CD1c-positive myeloid dendritic cell (primary cell): ENCODE measurements around the gene PLD1.

ENCODE experiments used
- DNase-seq: peaks from one replicate; pipeline ENCODE4 v3.0.0-alpha.2; 2016; ENCODE audit errors: extremely low spot score

The PLD1 gene

GRCh38 chr3:171792531-171792930 is 17.8 kb downstream of the PLD1 start:
- DNase-seq: no peak

DNA sequence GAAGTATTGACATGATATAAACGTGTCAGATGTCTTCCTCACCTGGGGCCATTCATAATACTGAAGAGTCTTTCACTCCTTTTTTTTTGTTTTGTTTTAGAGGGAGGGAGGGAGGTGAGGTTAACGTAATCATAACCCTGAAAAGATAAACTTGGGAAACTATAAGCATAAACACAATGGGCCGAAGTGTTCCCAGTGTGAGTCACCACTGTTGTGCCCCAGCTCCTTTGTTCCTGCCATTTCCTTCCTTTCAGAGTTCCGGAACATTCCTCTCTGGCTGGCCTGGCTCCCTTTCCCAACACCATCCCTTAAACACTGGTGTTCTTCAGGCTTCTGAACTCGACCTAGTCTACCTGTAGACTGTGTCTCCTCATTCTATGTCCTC is 18.6 kb downstream of the PLD1 start:
- DNase-seq: no peak

GRCh38 chr3:171790898-171791691 is 19.2 kb downstream of the PLD1 start:
- DNase-seq: no peak

DNA sequence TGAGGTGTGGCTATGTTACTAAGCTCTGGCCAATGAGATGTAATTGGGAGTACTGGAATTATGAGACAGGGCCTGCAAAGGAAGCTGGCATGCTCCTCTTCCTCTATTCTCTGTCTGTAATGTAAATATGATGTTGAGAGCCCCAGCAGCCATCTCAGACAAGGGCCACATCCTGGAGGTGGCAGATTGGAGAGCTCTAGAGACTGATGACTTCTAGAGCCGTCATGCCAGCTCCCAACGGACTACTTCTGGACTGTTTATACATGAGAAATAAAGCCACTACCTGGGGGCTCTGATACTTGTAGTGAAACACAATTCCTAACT is 19.7 kb downstream of the PLD1 start:
- no peak for DNase-seq

DNA sequence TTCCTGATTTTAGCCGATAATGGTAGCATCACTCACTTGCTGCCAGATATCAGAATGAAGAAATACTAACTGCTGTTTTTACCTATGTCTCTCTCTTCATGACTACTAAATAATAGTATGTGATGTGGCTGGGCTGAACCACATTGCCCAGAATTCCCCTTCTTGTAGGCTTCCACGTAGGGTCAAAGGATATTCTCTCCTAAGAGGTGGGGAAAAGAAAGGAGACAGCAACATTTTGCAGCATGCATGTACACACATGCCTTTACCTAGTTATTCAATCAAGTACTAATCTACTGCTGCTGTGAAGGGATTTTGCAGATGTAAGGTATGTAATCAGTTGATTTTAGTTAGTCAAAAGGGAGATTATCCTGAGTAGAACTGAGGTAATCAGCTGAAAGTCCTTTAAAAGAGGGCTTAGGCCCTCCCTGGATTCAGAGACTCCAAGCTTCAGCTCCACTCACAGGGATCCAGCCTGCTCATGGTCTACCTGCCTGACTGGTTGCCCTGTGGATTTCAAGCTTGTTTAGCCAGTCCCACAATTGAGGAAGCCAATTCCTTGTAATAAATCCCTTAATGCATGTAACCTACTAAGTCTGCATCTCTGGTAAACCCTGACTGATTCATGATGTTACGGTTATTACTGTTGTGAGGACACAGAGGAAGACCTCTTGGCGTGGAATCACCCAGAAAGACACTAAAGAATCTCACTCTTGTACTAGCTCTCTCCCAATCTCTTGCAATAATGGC is 20.4 kb downstream of the PLD1 start:
- DNase-seq: no peak

DNA sequence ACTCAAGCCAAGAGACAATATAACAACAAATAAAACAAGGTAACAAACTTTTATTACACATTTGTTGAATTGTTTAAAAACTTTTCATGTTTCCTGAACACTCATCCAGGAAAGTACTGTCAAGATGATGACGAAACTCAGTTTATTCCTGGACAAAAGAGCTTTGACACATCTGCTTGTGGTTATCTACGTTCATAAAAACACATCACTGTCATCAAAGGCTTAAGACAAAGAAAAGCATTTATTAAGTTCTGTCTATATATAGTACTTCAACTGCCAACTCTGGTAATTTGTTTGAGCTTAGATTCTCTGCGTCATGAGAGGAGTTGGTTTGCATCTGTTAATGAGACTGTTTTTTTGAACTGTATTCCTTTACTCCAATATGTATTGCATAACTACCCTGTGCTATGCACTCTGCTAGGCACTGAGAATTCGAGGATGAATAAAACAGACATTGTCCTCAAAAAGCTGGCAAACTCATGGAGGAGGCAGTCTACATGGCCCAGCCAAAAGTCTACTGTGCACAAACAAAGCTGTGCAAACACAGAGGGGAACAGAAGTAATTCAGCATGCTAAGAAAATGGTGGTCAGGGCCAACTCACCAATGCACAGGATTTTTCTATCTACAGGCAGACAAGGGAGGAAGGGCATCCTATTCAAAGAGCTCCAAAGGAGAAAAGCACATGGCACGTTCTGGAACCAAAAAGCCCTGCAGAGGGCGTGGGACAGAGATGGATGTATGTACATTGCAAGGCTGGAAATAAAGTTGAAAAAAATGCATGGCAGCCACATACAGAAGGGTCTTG is 21.5 kb downstream of the PLD1 start:
- DNase-seq: no peak

GRCh38 chr3:171786997-171787396 is 23.3 kb downstream of the PLD1 start:
- no peak for DNase-seq

DNA sequence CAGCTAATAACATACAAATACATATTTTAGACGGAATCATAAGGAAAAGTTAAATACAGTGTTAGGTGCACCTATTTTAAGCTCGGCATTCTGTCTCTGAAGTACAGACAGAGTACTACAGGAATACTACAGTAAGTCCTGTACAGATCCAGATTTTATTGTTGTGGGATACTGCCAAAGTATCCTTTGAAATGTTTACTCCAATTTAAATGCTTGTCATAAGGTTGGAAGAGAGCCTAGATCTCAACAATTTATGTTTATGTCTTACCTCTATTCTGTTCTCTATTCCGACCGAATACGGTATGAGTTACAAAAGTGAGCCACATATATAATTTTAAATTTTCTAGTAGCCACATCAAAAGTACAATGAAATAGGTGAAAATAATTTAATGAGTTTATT is 25.3 kb downstream of the PLD1 start:
- no peak for DNase-seq

DNA sequence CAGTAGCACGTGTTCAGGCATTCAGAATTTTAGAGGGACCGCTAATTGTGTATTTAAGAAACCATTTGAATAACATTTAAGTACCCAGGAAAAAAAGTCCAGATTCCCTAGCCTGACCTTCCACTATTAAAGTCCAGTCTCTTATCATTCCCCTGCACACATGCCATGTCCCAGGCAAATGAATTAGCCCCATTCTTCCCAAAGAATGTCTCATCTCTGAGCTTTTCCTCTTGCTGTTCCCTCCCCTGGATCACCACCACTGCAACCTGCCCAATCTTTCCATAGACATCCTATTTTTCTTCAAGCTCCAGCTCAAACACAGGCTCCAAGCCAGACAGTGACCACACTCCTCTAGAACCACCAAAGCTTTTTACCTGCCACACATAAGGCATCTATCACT is 25.9 kb downstream of the PLD1 start:
- DNase-seq: no peak

DNA sequence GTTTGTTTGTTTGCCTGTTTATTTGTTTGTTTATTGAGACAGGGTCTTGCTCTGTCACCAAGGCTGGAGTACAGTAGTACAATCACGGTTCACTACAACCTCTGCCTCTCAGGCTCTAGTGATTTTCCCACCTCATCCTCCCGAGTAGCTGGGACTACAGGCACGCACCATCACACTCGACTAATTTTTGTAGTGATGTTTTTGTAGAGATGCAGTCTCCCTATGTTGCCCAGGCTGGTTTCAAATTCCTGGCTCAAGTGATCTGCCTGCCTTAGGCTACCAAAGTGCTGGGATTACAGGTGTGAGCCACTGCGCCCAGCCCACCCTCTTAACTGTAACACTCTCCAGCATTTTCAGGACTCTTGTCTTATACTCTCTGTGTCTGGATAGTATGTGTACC is 26.7 kb downstream of the PLD1 start:
- no peak for DNase-seq

DNA sequence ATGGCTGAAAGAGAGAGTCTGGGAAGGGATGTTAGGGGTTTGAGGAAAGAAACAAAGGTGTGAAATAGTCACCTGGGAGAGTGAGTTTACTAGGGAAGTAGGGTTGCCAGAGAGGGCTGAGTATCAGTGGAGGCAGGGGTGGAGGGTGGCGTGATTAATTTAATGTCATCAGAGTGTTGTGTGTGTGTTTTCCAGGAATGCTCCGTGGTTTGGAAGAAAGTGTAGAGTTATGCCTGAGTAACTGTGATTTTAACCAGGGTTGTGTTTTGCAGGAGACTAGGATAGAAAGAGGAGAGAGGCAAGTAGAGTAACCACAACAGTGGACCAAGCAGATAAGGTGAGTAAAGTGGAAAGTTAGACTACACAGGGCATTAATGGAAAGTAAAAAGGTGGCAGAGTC is 27.2 kb downstream of the PLD1 start:
- DNase-seq: no peak

DNA sequence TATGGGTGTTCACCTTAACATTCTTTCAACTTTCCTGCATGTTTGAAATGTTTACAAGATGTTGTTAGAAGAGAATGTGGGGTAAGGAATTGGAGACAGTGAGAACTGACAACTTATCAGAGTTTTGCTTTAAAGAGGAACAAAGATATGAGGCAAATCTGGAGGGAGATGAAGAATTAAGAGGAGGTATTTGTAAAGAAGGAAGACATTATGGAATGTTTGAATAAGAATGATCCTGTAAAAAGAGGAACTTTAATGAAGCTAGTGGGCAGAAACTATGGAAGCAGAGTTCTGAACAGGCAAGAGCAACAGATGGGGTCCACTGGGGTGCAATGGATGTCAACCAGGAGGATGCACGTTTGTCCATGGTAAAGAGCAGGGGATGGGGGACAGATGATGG is 27.7 kb downstream of the PLD1 start:
- DNase-seq: peak; percentile 38

GRCh38 chr3:171781711-171782127 is 28.6 kb downstream of the PLD1 start:
- DNase-seq: no peak

DNA sequence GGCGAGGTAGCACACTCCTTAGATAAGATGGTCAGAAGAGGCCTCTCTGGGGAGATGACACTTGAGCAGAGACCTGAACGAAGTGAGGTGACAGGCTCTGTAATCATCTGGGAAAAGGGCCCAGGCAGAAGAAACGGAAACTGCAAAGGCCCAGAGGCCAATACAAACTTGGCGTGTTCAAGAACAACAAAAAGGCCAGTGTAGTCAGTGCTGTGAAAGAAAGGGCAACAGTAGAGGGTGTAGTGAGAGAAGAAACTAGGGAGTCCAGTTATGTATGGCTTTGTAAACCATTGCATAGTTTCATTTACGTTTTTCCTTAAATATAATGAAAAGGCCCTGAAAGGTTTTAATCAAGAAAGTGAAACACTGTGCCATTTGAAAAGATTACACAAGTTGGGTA is 31.8 kb downstream of the PLD1 start:
- no peak for DNase-seq

DNA sequence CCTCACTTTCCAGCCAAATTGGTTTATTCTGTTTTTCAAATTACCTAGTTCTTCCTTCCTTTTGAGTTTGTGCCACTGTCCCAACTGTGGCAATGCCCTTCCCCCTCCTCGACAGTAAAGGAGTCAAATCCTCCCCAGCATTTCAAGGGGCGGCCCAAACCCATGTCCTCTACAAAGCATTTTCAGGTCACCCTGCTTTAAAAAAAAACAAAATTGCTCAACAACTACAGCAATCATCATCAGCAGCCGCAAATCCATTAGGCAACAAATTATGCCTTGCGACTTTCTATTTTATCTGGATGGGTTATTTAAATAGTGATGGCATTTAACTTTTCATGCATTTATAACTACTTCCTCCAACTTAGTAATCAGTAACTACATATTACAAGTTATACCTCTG is 32.7 kb downstream of the PLD1 start:
- DNase-seq: peak; percentile 23

GRCh38 chr3:171776839-171777583 is 33.3 kb downstream of the PLD1 start:
- peak; percentile 69 for DNase-seq

GRCh38 chr3:171776411-171776810 is 33.9 kb downstream of the PLD1 start:
- no peak for DNase-seq

- DNase-seq: no peak
These were observed 34.3 kb downstream of the PLD1 start for GRCh38 chr3:171775943-171776342.

GRCh38 chr3:171774521-171774920 is 35.8 kb downstream of the PLD1 start:
- DNase-seq: no peak

DNA sequence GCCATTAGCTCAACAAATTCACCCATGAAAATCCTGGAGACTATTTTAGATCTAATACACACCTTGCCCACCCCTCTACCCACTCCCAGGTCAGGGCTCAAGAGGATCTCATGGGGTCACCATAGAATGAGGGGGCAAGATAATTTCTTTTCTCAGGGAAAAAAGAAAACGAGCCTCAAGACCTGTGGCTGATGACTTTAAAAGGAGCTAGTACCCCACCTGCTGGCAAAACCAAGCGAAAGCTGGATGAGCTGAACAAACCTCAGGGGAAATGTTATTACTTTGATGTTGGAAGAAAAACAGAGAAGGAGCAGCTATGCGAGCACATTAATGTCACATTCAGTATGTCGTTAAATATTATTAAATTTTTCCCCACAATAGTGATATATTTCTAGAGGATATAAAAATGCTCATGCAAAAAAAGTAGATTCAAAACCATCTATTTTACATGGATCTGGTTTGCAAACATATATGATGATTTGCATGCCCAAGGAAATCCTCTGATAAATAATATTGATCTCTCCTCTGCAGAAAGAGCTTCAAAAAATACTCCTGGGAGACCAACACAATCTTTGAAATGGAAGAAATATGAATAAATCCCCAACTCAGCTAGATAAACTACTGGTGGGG is 37.7 kb downstream of the PLD1 start:
- peak; percentile 64 for DNase-seq
